ENCODE measurements around the gene UIMC1.

Gene UIMC1

GRCh38 chr5:176952531-176953193 lies 53.9 kb downstream of the UIMC1 start:
- DNase-seq: no peak

GRCh38 chr5:176948458-176948857 lies 58.1 kb downstream of the UIMC1 start:
- DNase-seq: no peak

GRCh38 chr5:176947847-176948246 lies 58.7 kb downstream of the UIMC1 start:
- DNase-seq: no peak

GRCh38 chr5:176944268-176944667 lies 62.3 kb downstream of the UIMC1 start:
- DNase-seq: no peak

- no peak for DNase-seq
Observed at GRCh38 chr5:176943816-176944215, 62.8 kb downstream of the UIMC1 start.

- DNase-seq: no peak
Observed at GRCh38 chr5:176941951-176942350, 64.6 kb downstream of the UIMC1 start.

- no peak for DNase-seq
Observed at GRCh38 chr5:176938472-176938871, 68.1 kb downstream of the UIMC1 start.

- no peak for DNase-seq
Observed at GRCh38 chr5:176935017-176935416, 71.6 kb downstream of the UIMC1 start.

GRCh38 chr5:176934309-176934930 lies 72.2 kb downstream of the UIMC1 start:
- no peak for DNase-seq

- DNase-seq: no peak
Observed at GRCh38 chr5:176929654-176930053, 76.9 kb downstream of the UIMC1 start.

GRCh38 chr5:176927562-176927961 lies 79.0 kb downstream of the UIMC1 start:
- no peak for DNase-seq

- DNase-seq: no peak
Observed at GRCh38 chr5:176922817-176923216, 83.8 kb downstream of the UIMC1 start.

GRCh38 chr5:176921714-176922113 lies 84.9 kb downstream of the UIMC1 start:
- DNase-seq: no peak

GRCh38 chr5:176918613-176919012 lies 88.0 kb downstream of the UIMC1 start:
- no peak for DNase-seq

- no peak for DNase-seq
Observed at GRCh38 chr5:176916337-176916736, 90.2 kb downstream of the UIMC1 start.

GRCh38 chr5:176915906-176916305 lies 90.7 kb downstream of the UIMC1 start:
- DNase-seq: no peak

GRCh38 chr5:176912115-176912514 lies 94.5 kb downstream of the UIMC1 start:
- DNase-seq: no peak

- DNase-seq: no peak
Observed at GRCh38 chr5:176908675-176909368, 97.8 kb downstream of the UIMC1 start.

- no peak for DNase-seq
Observed at GRCh38 chr5:176906796-176907195, 99.8 kb downstream of the UIMC1 start.

GRCh38 chr5:176906126-176906525 lies 100.5 kb downstream of the UIMC1 start:
- no peak for DNase-seq

GRCh38 chr5:176904276-176904675 lies 102.3 kb downstream of the UIMC1 start:
- DNase-seq: no peak

GRCh38 chr5:176902911-176903664 lies 103.5 kb downstream of the UIMC1 start:
- no peak for DNase-seq

GRCh38 chr5:176902102-176902814 lies 104.3 kb downstream of the UIMC1 start:
- no peak for DNase-seq

Measured in NCI-H446 treated with DMSO at 0.1 percent for 48 hours (cell line).